Measurements from ENCODE around the gene SORL1.

- TF ChIP-seq POLR2AphosphoS5 (IDR thresholded peaks at IDR 0.05; ENCODE audit: borderline replicate concordance, low read depth, low read length), result no peak
- no peak for TF ChIP-seq EZH2 (IDR thresholded peaks at IDR 0.05)
- no peak for TF ChIP-seq FOXP2 (optimal IDR thresholded peaks at IDR 0.05; ENCODE audit: control extremely low read depth, extremely low read length, insufficient read depth)
Observed at GRCh38 chr11:121592708-121593107, 140.6 kb downstream of the SORL1 start.
